Fibroblast of skin of left biceps (primary cell): ENCODE data around the gene GRM7.

Experiments
- DNase-seq, 2 experiments: peaks; one replicate each; pipeline ENCODE4 v3.0.0-alpha.2; 2013; ENCODE audit warnings: low read depth in 2 of 2

Gene GRM7

GRCh38 chr3:7241584-7242302 is 380.8 kb downstream of the GRM7 start:
- DNase-seq = no peak

- DNase-seq = no peak
These were observed 381.4 kb downstream of the GRM7 start for GRCh38 chr3:7242303-7242635.

- no peak for DNase-seq
These were observed 388.7 kb downstream of the GRM7 start for GRCh38 chr3:7249493-7250076.

GRCh38 chr3:7254251-7254650 is 393.3 kb downstream of the GRM7 start:
- no peak for DNase-seq

- no peak for DNase-seq
These were observed 400.1 kb downstream of the GRM7 start for GRCh38 chr3:7260975-7261374.

GRCh38 chr3:7263347-7264195 is 402.7 kb downstream of the GRM7 start:
- DNase-seq = no peak

GRCh38 chr3:7264196-7264526 is 403.2 kb downstream of the GRM7 start:
- DNase-seq = no peak

GRCh38 chr3:7265736-7266135 is 404.8 kb downstream of the GRM7 start:
- DNase-seq = no peak

- DNase-seq = no peak
These were observed 405.6 kb downstream of the GRM7 start for GRCh38 chr3:7266551-7266950.

GRCh38 chr3:7270731-7271130 is 409.8 kb downstream of the GRM7 start:
- no peak for DNase-seq

GRCh38 chr3:7271631-7272030 is 410.7 kb downstream of the GRM7 start:
- no peak for DNase-seq

GRCh38 chr3:7272203-7272602 is 411.3 kb downstream of the GRM7 start:
- DNase-seq = no peak

GRCh38 chr3:7275396-7275795 is 414.5 kb downstream of the GRM7 start:
- no peak for DNase-seq

GRCh38 chr3:7280318-7280717 is 419.4 kb downstream of the GRM7 start:
- no peak for DNase-seq

- DNase-seq = no peak
These were observed 422.1 kb downstream of the GRM7 start for GRCh38 chr3:7282988-7283387.

GRCh38 chr3:7285505-7285904 is 424.6 kb downstream of the GRM7 start:
- no peak for DNase-seq

- no peak for DNase-seq
These were observed 427.2 kb downstream of the GRM7 start for GRCh38 chr3:7288133-7288532.

- no peak for DNase-seq
These were observed 428.2 kb downstream of the GRM7 start for GRCh38 chr3:7289121-7289520.

- DNase-seq = no peak
These were observed 429.3 kb downstream of the GRM7 start for GRCh38 chr3:7290077-7290825.

- DNase-seq = no peak
These were observed 431.4 kb downstream of the GRM7 start for GRCh38 chr3:7292362-7292761.

- no peak for DNase-seq
These were observed 432.4 kb downstream of the GRM7 start for GRCh38 chr3:7293286-7293685.

- DNase-seq = no peak
These were observed 444.6 kb downstream of the GRM7 start for GRCh38 chr3:7305561-7305960.
